ENCODE results near the gene ETDA. TPM values are rescaled to one million over a fixed set of nuclear protein-coding genes. Genes with fewer than 3 reads are reported as not detected.

ETDA gene
- total and polyA plus RNA-seq, 2 of the 8 experiments (the other 6 are each of a cell fraction or from before 2014, with no cell fraction given), result not detected

GRCh38 chrX:135287266-135287823, 35.5 kb downstream of the ETDA start:
- Histone ChIP-seq H3K4me1 (replicated peaks in 1 of 4; ENCODE audit: control insufficient read depth in 3 of 4, insufficient read depth in 4 of 4, low read length in 3 of 4) (no peaks in the 10 kb centered on the region), H2BK120ac (replicated peaks; ENCODE audit: low read depth, low read length) (no peak overlapping the region), H2BK12ac (ENCODE audit: low read depth, low read length) (no peak overlapping the region), H4K5ac (ENCODE audit: insufficient read length, low read depth, low read length) (no peak overlapping the region), H3K27ac (ENCODE audit: low read depth, low read length) (no peak overlapping the region), H4K8ac (ENCODE audit: extremely low read depth, insufficient read depth, low read length) (no peak overlapping the region), H3K56ac (replicated peaks; ENCODE audit: insufficient read length, low read depth, low read length) (no peak overlapping the region), H3K4me2 (ENCODE audit: insufficient read depth in 1 of 2, low read depth in 2 of 2, low read length in 2 of 2) (no peak overlapping the region), H2AK5ac (ENCODE audit: low read depth, low read length) (no peak overlapping the region), H3K18ac (ENCODE audit: extremely low read depth, low read length) (no peak overlapping the region), H3K79me1 (ENCODE audit: low read depth, low read length) (no peaks in the 10 kb centered on the region), H3K23me2 (ENCODE audit: low read depth, low read length) (no peaks in the 10 kb centered on the region), H3K9me3 (ENCODE audit: insufficient read depth in 2 of 2, low read depth in 1 of 2, low read length in 1 of 2) (peaks cover 28 to 56% of the 10 kb centered on the region in 2 experiments), H3K14ac (ENCODE audit: insufficient read length) (no peak overlapping the region), H2AFZ (ENCODE audit: low read length) (no peak overlapping the region), H2BK15ac (ENCODE audit: low read length) (no peak overlapping the region), H4K20me1 (replicated peaks in 1 of 2; ENCODE audit: control insufficient read depth in 1 of 2, insufficient read depth in 2 of 2, low read length in 2 of 2) (no peaks in the 10 kb centered on the region), H2BK5ac (ENCODE audit: low read depth, low read length) (no peak overlapping the region), H3K4me3 (ENCODE audit: extremely low read depth in 1 of 4, insufficient read depth in 2 of 4, low read depth in 3 of 4, low read length in 4 of 4) (no peak overlapping the region), H3K4ac (replicated peaks; ENCODE audit: insufficient read length, low read depth, low read length) (no peak overlapping the region), H3K9ac (replicated peaks in 1 of 4; ENCODE audit: extremely low read depth in 1 of 4, low read depth in 3 of 4, low read length in 3 of 4) (no peak overlapping the region), H4K91ac (replicated peaks; ENCODE audit: insufficient read length, low read length) (no peak overlapping the region), H3K36me3 (ENCODE audit: control insufficient read depth in 2 of 4, insufficient read depth in 4 of 4, low read length in 3 of 4) (peaks cover 0 to 36% (median 18%) of the 10 kb centered on the region in 4 experiments; a peak in 3 of 8 replicates), H3K79me2 (ENCODE audit: control insufficient read depth in 1 of 2, insufficient read depth in 2 of 2, low read length in 2 of 2) (no peaks in the 10 kb centered on the region), H3K23ac (ENCODE audit: insufficient read length) (no peak overlapping the region), H2BK20ac (ENCODE audit: low read length) (no peak overlapping the region), H3K27me3 (replicated peaks in 1 of 4; ENCODE audit: control insufficient read depth in 3 of 4, extremely low read depth in 1 of 4, insufficient read depth in 3 of 4, low read length in 3 of 4) (no peaks in the 10 kb centered on the region)
- DNase-seq (ENCODE audit: low read depth in 1 of 2, low spot score in 2 of 2) (no peak), FAIRE-seq (peak; percentile 48)
- ChIA-PET POLR2A (ENCODE audit: partially characterized antibody) (no interaction called here), CTCF (ENCODE audit: partially characterized antibody) (interaction anchor here (1.1 kb wide), 1 partner anchor 419 kb away, joined by 3 read pairs; no protein-coding TSS in a partner anchor)
- TF ChIP-seq YY1 (IDR thresholded peaks at IDR 0.05; ENCODE audit: low read depth, low read length), result no peak
- no peak for TF ChIP-seq JUND (IDR thresholded peaks at IDR 0.05; ENCODE audit: low read length)
- no peak for TF ChIP-seq POLR2A (IDR thresholded peaks at IDR 0.05; ENCODE audit: control extremely low read depth in 1 of 2, low read depth in 2 of 2, low read length in 2 of 2)
- TF ChIP-seq GTF2F1 (IDR thresholded peaks at IDR 0.05; ENCODE audit: borderline replicate concordance, low read depth, low read length), result no peak
- TF ChIP-seq CEBPB (IDR thresholded peaks at IDR 0.05; ENCODE audit: low read depth, low read length), result no peak
- TF ChIP-seq E2F6 (IDR thresholded peaks at IDR 0.05), result no peak
- no peak for TF ChIP-seq RAD21 (IDR thresholded peaks at IDR 0.05 in 1 of 2, conservative IDR thresholded peaks at IDR 0.05 in 1 of 2; ENCODE audit: low read depth in 2 of 2, low read length in 2 of 2)
- TF ChIP-seq POLR2AphosphoS5 (IDR thresholded peaks at IDR 0.05; ENCODE audit: low read depth, low read length), result no peak
- TF ChIP-seq SP2 (IDR thresholded peaks at IDR 0.05; ENCODE audit: low read length), result no peak
- no peak for TF ChIP-seq POU5F1 (IDR thresholded peaks at IDR 0.05; ENCODE audit: low read depth, low read length)
- TF ChIP-seq MAFK (IDR thresholded peaks at IDR 0.05; ENCODE audit: low read depth, low read length), result no peak
- no peak for TF ChIP-seq USF2 (IDR thresholded peaks at IDR 0.05; ENCODE audit: low read length)
- TF ChIP-seq SP4 (IDR thresholded peaks at IDR 0.05; ENCODE audit: low read length), result no peak
- no peak for TF ChIP-seq HDAC6 (IDR thresholded peaks at IDR 0.05; ENCODE audit: low read depth, low read length)
- 91% methylated on average over 2 of the region's 2 CpGs; no CpG with 5 or more reads in 1 of the 2 experiments for WGBS, 2 experiments (ENCODE audit: extremely low coverage in 1 of 2, insufficient coverage in 1 of 2, insufficient read length in 1 of 2, insufficient replicate concordance in 2 of 2, low coverage in 1 of 2, low lambda C conversion rate in 2 of 2, missing lambda C conversion rate in 1 of 2)

All from H1 (cell line).